PC-3 (cell line): ENCODE results near the gene ERMARD.

Source experiments
- CTCF ChIP-seq: fragments of 300-600 bp; sonication (generic); conservative IDR thresholded peaks from 2 replicates; pipeline ENCODE4 v1.5.1; 2017; ENCODE audit warnings: antibody characterized with exemption, low read depth, mild to moderate bottlenecking, low read length
- EZH2 ChIP-seq: fragments of 300-600 bp; sonication (generic); IDR thresholded peaks from one replicate; pipeline ENCODE4 v1.6.1; 2017; ENCODE audit warnings: antibody characterized with exemption, mild to moderate bottlenecking, low read length; ENCODE audit not compliant: unreplicated experiment

GRCh38 chr6:169829786-169830185 lies 78.4 kb downstream of the ERMARD start:
- no peak for TF ChIP-seq CTCF
- TF ChIP-seq EZH2: no peak
